H9 (cell line): ENCODE results near the gene RUSC2. TPM values are rescaled to one million over a fixed set of nuclear protein-coding genes. Genes with fewer than 3 reads are reported as not detected.

ENCODE experiments used
- DNase-seq: peaks from one replicate; pipeline ENCODE4 v3.0.0-alpha.2; 2017
- H2AFZ ChIP-seq: one replicate; pipeline ENCODE4 v1.6.1; 2013; ENCODE audit warnings: mild to moderate bottlenecking, low read length, control low read depth, moderate library complexity
- H2AK5ac ChIP-seq: 2 replicates; pipeline ENCODE4 v1.6.1; 2013; ENCODE audit warnings: low read length, control low read depth, mixed read lengths; ENCODE audit not compliant: insufficient read length
- H2BK120ac ChIP-seq: one replicate; pipeline ENCODE4 v1.6.1; 2013; ENCODE audit warnings: low read depth, mild to moderate bottlenecking, low read length, control low read depth, inconsistent platforms; ENCODE audit not compliant: poor library complexity, severe bottlenecking
- H2BK12ac ChIP-seq: 2 replicates; pipeline ENCODE4 v1.6.1; 2013; ENCODE audit warnings: low read length, control low read depth, mixed read lengths, low read depth; ENCODE audit not compliant: insufficient read length
- H2BK15ac ChIP-seq: 2 replicates; pipeline ENCODE4 v1.6.1; 2013; ENCODE audit warnings: low read depth, low read length, control low read depth
- H2BK20ac ChIP-seq: one replicate; pipeline ENCODE4 v1.6.1; 2013; ENCODE audit warnings: low read depth, mild to moderate bottlenecking, low read length, control low read depth, inconsistent platforms; ENCODE audit not compliant: poor library complexity, severe bottlenecking
- H2BK5ac ChIP-seq: 2 replicates; pipeline ENCODE4 v1.6.1; 2013; ENCODE audit warnings: low read length, control low read depth, mixed read lengths; ENCODE audit not compliant: insufficient read length
- H3K14ac ChIP-seq: 2 replicates; pipeline ENCODE4 v1.6.1; 2013; ENCODE audit warnings: low read length, control low read depth; ENCODE audit not compliant: insufficient read depth
- H3K18ac ChIP-seq: 2 replicates; pipeline ENCODE4 v1.6.1; 2013; ENCODE audit warnings: low read depth, mild to moderate bottlenecking, mixed read lengths, low read length, control low read depth; ENCODE audit not compliant: insufficient read length
- H3K23ac ChIP-seq: 2 replicates; pipeline ENCODE4 v1.6.1; 2013; ENCODE audit warnings: low read length, control low read depth, mixed read lengths, low read depth; ENCODE audit not compliant: insufficient read length
- H3K23me2 ChIP-seq: 2 replicates; pipeline ENCODE4 v1.6.1; 2013; ENCODE audit warnings: low read depth, mild to moderate bottlenecking, mixed read lengths, low read length, control low read depth; ENCODE audit not compliant: insufficient read length, poor library complexity, severe bottlenecking
- H3K27ac ChIP-seq: 2 replicates; pipeline ENCODE4 v1.5.1; 2013; ENCODE audit warnings: low read length, control low read depth, mixed read lengths, low read depth; ENCODE audit not compliant: insufficient read length
- H3K27me3 ChIP-seq: 2 replicates; pipeline ENCODE4 v1.6.1; 2013; ENCODE audit warnings: low read length, control low read depth, inconsistent platforms; ENCODE audit not compliant: insufficient read depth
- H3K4ac ChIP-seq: 2 replicates; pipeline ENCODE4 v1.6.1; 2013; ENCODE audit warnings: low read depth, mild to moderate bottlenecking, control low read depth, inconsistent platforms, low read length, moderate library complexity
- H3K4me1 ChIP-seq: 2 replicates; pipeline ENCODE4 v1.6.1; 2013; ENCODE audit warnings: low read length, control low read depth, inconsistent platforms; ENCODE audit not compliant: insufficient read depth
- H3K4me2 ChIP-seq: 2 replicates; pipeline ENCODE4 v1.6.1; 2013; ENCODE audit warnings: low read length, control low read depth, mixed read lengths; ENCODE audit not compliant: insufficient read length, insufficient read depth
- H3K56ac ChIP-seq: 2 replicates; pipeline ENCODE4 v1.6.1; 2013; ENCODE audit warnings: low read depth, mild to moderate bottlenecking, mixed read lengths, low read length, control low read depth; ENCODE audit not compliant: insufficient read length
- H3K79me1 ChIP-seq: 2 replicates; pipeline ENCODE4 v1.6.1; 2013; ENCODE audit warnings: low read depth, mild to moderate bottlenecking, moderate library complexity, low read length, control low read depth, inconsistent platforms; ENCODE audit not compliant: insufficient read depth, poor library complexity, severe bottlenecking
- H3K79me2 ChIP-seq: 2 replicates; pipeline ENCODE4 v1.6.1; 2013; ENCODE audit warnings: low read length, control low read depth, inconsistent platforms; ENCODE audit not compliant: insufficient read depth
- H3K9ac ChIP-seq: 2 replicates; pipeline ENCODE4 v1.6.1; 2013; ENCODE audit warnings: low read length, control low read depth, mixed read lengths; ENCODE audit not compliant: insufficient read length; ENCODE audit errors: extremely low read depth
- H3K9me3 ChIP-seq: one replicate; pipeline ENCODE4 v1.6.1; 2013; ENCODE audit warnings: low read depth, low read length, inconsistent platforms; ENCODE audit not compliant: control insufficient read depth
- H3T11ph ChIP-seq: one replicate; pipeline ENCODE4 v1.6.1; 2013; ENCODE audit warnings: mild to moderate bottlenecking, low read length, control low read depth, inconsistent platforms
- H4K20me1 ChIP-seq: one replicate; pipeline ENCODE4 v1.6.1; 2013; ENCODE audit not compliant: control insufficient read depth, insufficient read length, insufficient read depth
- H4K5ac ChIP-seq: 2 replicates; pipeline ENCODE4 v1.6.1; 2013; ENCODE audit warnings: low read depth, mild to moderate bottlenecking, mixed read lengths, low read length, control low read depth; ENCODE audit not compliant: insufficient read length
- H4K8ac ChIP-seq: replicated peaks from 2 replicates; pipeline ENCODE4 v1.6.1; 2013; ENCODE audit warnings: low read length, control low read depth, mixed read lengths, low read depth; ENCODE audit not compliant: insufficient read length
- H4K91ac ChIP-seq: 2 replicates; pipeline ENCODE4 v1.6.1; 2013; ENCODE audit warnings: low read depth, mild to moderate bottlenecking, moderate library complexity, mixed read lengths, low read length, control low read depth; ENCODE audit not compliant: insufficient read length
- H3K27ac Mint-ChIP-seq, 3 experiments: 2 replicates in 2 of 3; 3 replicates in 1 of 3; pipeline ENCODE4 v1.8.0; 2020 to 2021; ENCODE audit warnings: mixed read lengths in 3 of 3, mild to moderate bottlenecking in 1 of 3, moderate library complexity in 1 of 3
- H3K27me3 Mint-ChIP-seq: 2 replicates; pipeline ENCODE4 v1.8.0; 2021; ENCODE audit warnings: low read depth, mild to moderate bottlenecking, moderate library complexity, mixed read lengths
- H3K36me3 Mint-ChIP-seq, 3 experiments: 2 replicates in 2 of 3; 3 replicates in 1 of 3; pipeline ENCODE4 v1.8.0; 2020 to 2021; ENCODE audit warnings: low read depth in 3 of 3, mixed read lengths in 3 of 3; ENCODE audit not compliant: insufficient read depth in 1 of 3
- H3K4me1 Mint-ChIP-seq, 2 experiments: 2 replicates each; pipeline ENCODE4 v1.8.0; 2020; ENCODE audit warnings: mixed read lengths in 2 of 2
- H3K4me3 Mint-ChIP-seq, 2 experiments: 2 replicates in 1 of 2; 3 replicates in 1 of 2; pipeline ENCODE4 v1.8.0; 2020 to 2021; ENCODE audit warnings: mild to moderate bottlenecking in 2 of 2, mixed read lengths in 2 of 2, moderate library complexity in 1 of 2
- H3K9me3 Mint-ChIP-seq, 2 experiments: 2 replicates in 1 of 2; 3 replicates in 1 of 2; pipeline ENCODE4 v1.8.0; 2020; ENCODE audit warnings: mild to moderate bottlenecking in 2 of 2, mixed read lengths in 2 of 2, moderate library complexity in 1 of 2
- WGBS: extraction: QIAGEN DNeasy Blood & Tissue Kit; methylation state at CpG from one replicate; pipeline ENCODE4 v1.1.7; 2013; ENCODE audit warnings: missing lambda C conversion rate, low lambda C conversion rate, mixed read lengths; ENCODE audit not compliant: insufficient read length; ENCODE audit errors: extremely low coverage; 5-methylcytosine and 5-hydroxymethylcytosine counted together
- total RNA-seq: library from RNA; stranded (reverse); gene quantifications from 2 replicates; pipeline ENCODE4 v1.2.1, GENCODE V29; 2021
- TF ChIP-seq, protein P1 (sequence below): fragments of 200-600 bp; sonication (generic); conservative IDR thresholded peaks from 3 replicates; pipeline ENCODE4 v1.8.0; 2021; ENCODE audit warnings: antibody characterized with exemption, mild to moderate bottlenecking

Gene RUSC2
- total RNA-seq, 1 experiment from 2014 or later = 6.3 TPM

DNA sequence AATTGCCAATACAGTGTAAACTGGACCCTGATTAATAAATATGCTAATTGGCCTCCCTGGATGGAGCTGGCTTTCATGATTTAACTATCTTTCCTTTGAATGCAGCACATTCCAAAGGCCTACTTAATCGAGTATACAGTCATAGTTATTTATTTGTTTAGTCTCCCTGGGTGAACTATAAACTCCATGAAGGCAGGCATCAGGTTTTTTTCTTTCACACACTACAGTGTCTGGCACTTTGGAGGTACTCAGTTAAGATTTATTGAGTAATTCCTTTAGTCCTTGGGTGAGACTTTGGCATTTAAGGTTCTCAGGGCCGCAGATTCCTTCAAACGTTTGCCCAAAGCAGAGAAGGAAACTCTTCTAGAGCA lies 20.5 kb downstream of the RUSC2 start:
- no CpG with 5 or more reads among the region's 3 CpGs for WGBS
- Histone ChIP-seq H3K9ac (no peak overlapping the region), H3K23ac (no peak overlapping the region), H4K20me1 (no peaks in the 10 kb centered on the region), H3K27me3 (no peaks in the 10 kb centered on the region), H2BK5ac (no peak overlapping the region), H2AK5ac (no peak overlapping the region), H4K91ac (no peak overlapping the region), H3K56ac (no peak overlapping the region), H2BK120ac (no peak overlapping the region), H3K18ac (no peak overlapping the region), H4K8ac (no peak overlapping the region), H3K79me2 (no peaks in the 10 kb centered on the region), H3K27ac (no peak overlapping the region), H2BK12ac (no peak overlapping the region), H3T11ph (no peak overlapping the region), H3K9me3 (no peaks in the 10 kb centered on the region), H2BK15ac (no peak overlapping the region), H3K4me2 (no peak overlapping the region), H3K4ac (no peak overlapping the region), H3K14ac (no peak overlapping the region), H4K5ac (no peak overlapping the region), H2AFZ (no peak overlapping the region), H3K79me1 (no peaks in the 10 kb centered on the region), H3K4me1 (peaks cover 3% of the 10 kb centered on the region; the same call in 1 of the 2 replicates), H3K23me2 (no peaks in the 10 kb centered on the region), H2BK20ac (no peak overlapping the region)
- no peaks in the 10 kb centered on the region for H3K27me3 Mint-ChIP-seq
- peaks cover 2 to 13% of the 10 kb centered on the region in 2 experiments; a peak in 3 of 4 replicates for H3K4me1 Mint-ChIP-seq
- H3K36me3 Mint-ChIP-seq = no peaks in the 10 kb centered on the region
- no peaks in the 10 kb centered on the region for H3K9me3 Mint-ChIP-seq
- no peak overlapping the region for H3K27ac Mint-ChIP-seq
- DNase-seq = no peak
- TF ChIP-seq, protein P1, sequence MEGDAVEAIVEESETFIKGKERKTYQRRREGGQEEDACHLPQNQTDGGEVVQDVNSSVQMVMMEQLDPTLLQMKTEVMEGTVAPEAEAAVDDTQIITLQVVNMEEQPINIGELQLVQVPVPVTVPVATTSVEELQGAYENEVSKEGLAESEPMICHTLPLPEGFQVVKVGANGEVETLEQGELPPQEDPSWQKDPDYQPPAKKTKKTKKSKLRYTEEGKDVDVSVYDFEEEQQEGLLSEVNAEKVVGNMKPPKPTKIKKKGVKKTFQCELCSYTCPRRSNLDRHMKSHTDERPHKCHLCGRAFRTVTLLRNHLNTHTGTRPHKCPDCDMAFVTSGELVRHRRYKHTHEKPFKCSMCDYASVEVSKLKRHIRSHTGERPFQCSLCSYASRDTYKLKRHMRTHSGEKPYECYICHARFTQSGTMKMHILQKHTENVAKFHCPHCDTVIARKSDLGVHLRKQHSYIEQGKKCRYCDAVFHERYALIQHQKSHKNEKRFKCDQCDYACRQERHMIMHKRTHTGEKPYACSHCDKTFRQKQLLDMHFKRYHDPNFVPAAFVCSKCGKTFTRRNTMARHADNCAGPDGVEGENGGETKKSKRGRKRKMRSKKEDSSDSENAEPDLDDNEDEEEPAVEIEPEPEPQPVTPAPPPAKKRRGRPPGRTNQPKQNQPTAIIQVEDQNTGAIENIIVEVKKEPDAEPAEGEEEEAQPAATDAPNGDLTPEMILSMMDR = no peak
- H3K4me3 Mint-ChIP-seq = no peak overlapping the region
